DOHH2 (cell line): ENCODE data around the gene LTB4R2.

Experiments used
- EZH2phosphoT487 ChIP-seq: fragments of 200-600 bp; sonication (generic); IDR thresholded peaks from 2 replicates; pipeline ENCODE4 v1.6.1; 2017; ENCODE audit warnings: borderline replicate concordance, mild to moderate bottlenecking, antibody characterized with exemption, low read length, moderate library complexity, mixed read lengths
- TF ChIP-seq, protein P1 (sequence below): fragments of 200-600 bp; sonication (generic); IDR thresholded peaks from one replicate; pipeline ENCODE4 v1.5.1; 2014; ENCODE audit warnings: antibody characterized with exemption, mild to moderate bottlenecking, low read depth, low read length; ENCODE audit not compliant: poor library complexity, severe bottlenecking

DNA sequence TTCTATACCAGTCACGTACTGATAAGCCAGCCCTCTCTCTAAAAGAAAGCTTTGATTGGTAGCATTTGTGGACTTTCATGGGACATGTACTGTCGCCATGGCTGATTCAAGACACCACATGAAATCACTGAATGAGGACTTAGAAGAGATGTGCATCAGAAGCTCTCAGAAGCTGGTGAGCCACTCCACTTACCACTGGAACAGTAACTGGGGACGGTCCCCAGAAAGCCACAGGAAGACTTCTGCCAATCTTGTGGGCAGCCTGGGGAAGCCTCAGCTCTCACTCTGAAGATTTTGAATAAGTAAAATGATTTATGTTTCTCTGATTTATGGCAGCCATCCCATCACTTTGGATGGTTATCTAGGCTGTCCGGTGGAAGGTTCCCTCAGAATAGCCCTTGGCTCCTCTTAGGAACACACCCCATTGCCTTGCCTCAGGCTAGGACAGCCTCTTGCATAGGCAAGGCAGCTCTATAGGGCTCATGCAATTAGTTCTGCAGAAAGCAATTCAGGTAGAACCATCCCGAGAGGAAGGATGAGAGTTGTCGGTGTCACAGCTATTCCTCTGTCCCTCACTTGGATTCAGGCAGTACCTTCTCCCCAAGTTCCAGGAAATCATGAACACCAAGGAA, 20.2 kb upstream of the LTB4R2 start:
- TF ChIP-seq, protein P1, sequence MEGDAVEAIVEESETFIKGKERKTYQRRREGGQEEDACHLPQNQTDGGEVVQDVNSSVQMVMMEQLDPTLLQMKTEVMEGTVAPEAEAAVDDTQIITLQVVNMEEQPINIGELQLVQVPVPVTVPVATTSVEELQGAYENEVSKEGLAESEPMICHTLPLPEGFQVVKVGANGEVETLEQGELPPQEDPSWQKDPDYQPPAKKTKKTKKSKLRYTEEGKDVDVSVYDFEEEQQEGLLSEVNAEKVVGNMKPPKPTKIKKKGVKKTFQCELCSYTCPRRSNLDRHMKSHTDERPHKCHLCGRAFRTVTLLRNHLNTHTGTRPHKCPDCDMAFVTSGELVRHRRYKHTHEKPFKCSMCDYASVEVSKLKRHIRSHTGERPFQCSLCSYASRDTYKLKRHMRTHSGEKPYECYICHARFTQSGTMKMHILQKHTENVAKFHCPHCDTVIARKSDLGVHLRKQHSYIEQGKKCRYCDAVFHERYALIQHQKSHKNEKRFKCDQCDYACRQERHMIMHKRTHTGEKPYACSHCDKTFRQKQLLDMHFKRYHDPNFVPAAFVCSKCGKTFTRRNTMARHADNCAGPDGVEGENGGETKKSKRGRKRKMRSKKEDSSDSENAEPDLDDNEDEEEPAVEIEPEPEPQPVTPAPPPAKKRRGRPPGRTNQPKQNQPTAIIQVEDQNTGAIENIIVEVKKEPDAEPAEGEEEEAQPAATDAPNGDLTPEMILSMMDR, result no peak
- no peak for TF ChIP-seq EZH2phosphoT487
